HCT116 (cell line): ENCODE results near the gene TCEA3. TPM values are rescaled to one million over a fixed set of nuclear protein-coding genes. Genes with fewer than 3 reads are reported as not detected.

Experiments used
- ATAC-seq: fragments of 200-7000 bp; cut with Tn5 transposase; 2 replicates; pipeline ENCODE4 v1.9.1; 2020; ENCODE audit warnings: mild to moderate bottlenecking, moderate library complexity
- BruUV-seq: library from RNA; stranded (reverse); fragments of 400-500 nt; replicated peaks from 2 replicates; lab custom pipeline; 2021; lab: Mats Ljungman, UMichigan
- CTCF ChIA-PET: fragments of 300-600 bp; sonication (Branson Sonifier 250); formaldehyde crosslinking; loops from one replicate; lab custom pipeline; 2021; ENCODE audit warnings: antibody characterized with exemption; lab: Charles Lee
- POLR2A ChIA-PET: fragments of 300-600, 350-600 bp; sonication (Branson Sonifier 250); formaldehyde crosslinking; loops from one replicate; lab custom pipeline; 2021; ENCODE audit warnings: antibody characterized with exemption; lab: Charles Lee
- RAD21 ChIA-PET, 2 experiments: fragments of 300-600 bp; sonication (Branson Sonifier 250); formaldehyde crosslinking; loops; one replicate each; lab custom pipeline; 2023; ENCODE audit warnings: low total read pairs in 2 of 2; ENCODE audit not compliant: uncharacterized antibody in 2 of 2, unreplicated experiment in 2 of 2, low non-redundant PET in 1 of 2; lab: Charles Lee
- DNase-seq: peaks from one replicate; pipeline ENCODE4 v3.0.0-alpha.2; 2010; ENCODE audit warnings: low read depth, low spot score
- H2AFZ ChIP-seq: fragments of 200-600 bp; shearing (Covaris generic), sonication (generic); 2 replicates; pipeline ENCODE4 v1.6.1; 2017; ENCODE audit warnings: low read depth, mixed run types, mixed read lengths, antibody characterized with exemption, low read length; ENCODE audit not compliant: poor library complexity, severe bottlenecking
- H3K27ac ChIP-seq: 2 replicates; pipeline ENCODE4 v1.5.1; 2012; ENCODE audit warnings: low read depth, low read length
- H3K27me3 ChIP-seq: fragments of 200-600 bp; sonication (generic); 2 replicates; pipeline ENCODE4 v1.6.1; 2016; ENCODE audit warnings: mixed run types, low read length, mixed read lengths; ENCODE audit not compliant: insufficient read depth
- H3K36me3 ChIP-seq, 2 experiments: fragments of 200-500 bp in 1 of 2; fragments of 200-600 bp in 1 of 2; sonication (Bioruptor generic) in 1 of 2; sonication (generic) in 1 of 2; 2 replicates each; pipeline versions ENCODE4 v1.5.1 to v1.6.1; 2014 to 2016; ENCODE audit warnings: low read length in 2 of 2, inconsistent platforms in 1 of 2, mixed read lengths in 1 of 2, mixed run types in 1 of 2; ENCODE audit not compliant: insufficient read depth in 2 of 2, control insufficient read depth in 1 of 2
- H3K4me1 ChIP-seq, 2 experiments: fragments of 200-600 bp in 1 of 2; sonication (generic) in 1 of 2; 2 replicates each; pipeline versions ENCODE4 v1.5.1 to v1.6.1; 2012 to 2017; ENCODE audit warnings: low read length in 2 of 2, inconsistent platforms in 1 of 2, mild to moderate bottlenecking in 1 of 2, mixed read lengths in 1 of 2, mixed run types in 1 of 2, moderate library complexity in 1 of 2; ENCODE audit not compliant: insufficient read depth in 2 of 2, control insufficient read depth in 1 of 2
- H3K4me2 ChIP-seq: fragments of 200-600 bp; sonication (generic); 2 replicates; pipeline ENCODE4 v1.6.1; 2017; ENCODE audit warnings: mixed run types, low read length, mixed read lengths
- H3K4me3 ChIP-seq, 2 experiments: fragments of 200-600 bp in 1 of 2; sonication (generic) in 1 of 2; replicated peaks in 1 of 2; 2 replicates each; pipeline ENCODE4 v1.5.1; 2011 to 2016; ENCODE audit warnings: low read length in 2 of 2, control low read depth in 1 of 2, low read depth in 1 of 2, mild to moderate bottlenecking in 1 of 2, mixed read lengths in 1 of 2, mixed run types in 1 of 2
- H3K79me2 ChIP-seq: fragments of 200-600 bp; sonication (generic); 2 replicates; pipeline ENCODE4 v1.6.1; 2017; ENCODE audit warnings: mild to moderate bottlenecking, mixed run types, low read length, moderate library complexity, mixed read lengths; ENCODE audit not compliant: insufficient read depth
- H3K9ac ChIP-seq: fragments of 200-600 bp; sonication (generic); 2 replicates; pipeline ENCODE4 v1.6.1; 2016; ENCODE audit warnings: low read length, mixed read lengths
- H3K9me2 ChIP-seq: fragments of 200-600 bp; sonication (generic), shearing (Covaris generic); 2 replicates; pipeline ENCODE4 v1.6.1; 2017; ENCODE audit warnings: mixed run types, mild to moderate bottlenecking, moderate library complexity; ENCODE audit not compliant: insufficient read depth
- H3K9me3 ChIP-seq, 2 experiments: fragments of 200-500 bp in 1 of 2; fragments of 200-600 bp in 1 of 2; sonication (Bioruptor generic) in 1 of 2; sonication (generic) in 1 of 2; 2 replicates each; pipeline ENCODE4 v1.6.1; 2014 to 2017; ENCODE audit warnings: low read length in 2 of 2, mixed read lengths in 2 of 2, inconsistent platforms in 1 of 2, low read depth in 1 of 2, mild to moderate bottlenecking in 1 of 2, mixed run types in 1 of 2, moderate library complexity in 1 of 2; ENCODE audit not compliant: control insufficient read depth in 1 of 2, insufficient read depth in 1 of 2
- H4K20me1 ChIP-seq: fragments of 200-600 bp; sonication (generic), shearing (Covaris generic); 2 replicates; pipeline ENCODE4 v1.6.1; 2017; ENCODE audit warnings: mixed run types, mild to moderate bottlenecking, moderate library complexity; ENCODE audit not compliant: insufficient read depth
- ATF3 ChIP-seq: IDR thresholded peaks from 2 replicates; pipeline ENCODE4 v1.6.1; 2012
- CEBPB ChIP-seq: IDR thresholded peaks from 2 replicates; pipeline ENCODE4 v1.6.1; 2012; ENCODE audit warnings: low read depth
- EZH2 ChIP-seq: fragments of 200-600 bp; sonication (generic); IDR thresholded peaks from 2 replicates; pipeline ENCODE4 v1.6.1; 2017; ENCODE audit warnings: antibody characterized with exemption, mixed run types
- REST ChIP-seq: IDR thresholded peaks from 2 replicates; pipeline ENCODE4 v1.6.1; 2012; ENCODE audit warnings: low read depth
- TCF7L2 ChIP-seq: IDR thresholded peaks from 2 replicates; pipeline ENCODE4 v1.7.0; 2011; ENCODE audit warnings: borderline replicate concordance, inconsistent platforms; ENCODE audit not compliant: insufficient read depth, insufficient read length; ENCODE audit errors: extremely low read depth
- YY1 ChIP-seq: IDR thresholded peaks from 2 replicates; pipeline ENCODE4 v1.6.1; 2011; ENCODE audit warnings: low read length, low read depth, moderate library complexity, mild to moderate bottlenecking; ENCODE audit not compliant: insufficient replicate concordance; ENCODE audit errors: extremely low read depth
- intact Hi-C: fragments of 100-400 bp; cut with micrococcal nuclease; formaldehyde crosslinking; loops from 2 replicates; pipeline ENCODE4 v1.10.0; 2022
- total RNA-seq: library from RNA; stranded (reverse); gene quantifications from one replicate; pipeline ENCODE4 v1.2.1, GENCODE V29; 2021; ENCODE audit not compliant: unreplicated experiment
- TF ChIP-seq, protein P1 (sequence below): IDR thresholded peaks from 2 replicates; pipeline ENCODE4 v1.6.1; 2011; ENCODE audit warnings: mild to moderate bottlenecking, low read length, moderate library complexity; ENCODE audit not compliant: insufficient replicate concordance; ENCODE audit errors: extremely low read depth
- TF ChIP-seq, protein P2 (sequence below): IDR thresholded peaks from 2 replicates; pipeline ENCODE4 v1.6.1; 2012

TCEA3 gene
- total RNA-seq, 1 experiment from 2014 or later: 3.7 TPM

DNA sequence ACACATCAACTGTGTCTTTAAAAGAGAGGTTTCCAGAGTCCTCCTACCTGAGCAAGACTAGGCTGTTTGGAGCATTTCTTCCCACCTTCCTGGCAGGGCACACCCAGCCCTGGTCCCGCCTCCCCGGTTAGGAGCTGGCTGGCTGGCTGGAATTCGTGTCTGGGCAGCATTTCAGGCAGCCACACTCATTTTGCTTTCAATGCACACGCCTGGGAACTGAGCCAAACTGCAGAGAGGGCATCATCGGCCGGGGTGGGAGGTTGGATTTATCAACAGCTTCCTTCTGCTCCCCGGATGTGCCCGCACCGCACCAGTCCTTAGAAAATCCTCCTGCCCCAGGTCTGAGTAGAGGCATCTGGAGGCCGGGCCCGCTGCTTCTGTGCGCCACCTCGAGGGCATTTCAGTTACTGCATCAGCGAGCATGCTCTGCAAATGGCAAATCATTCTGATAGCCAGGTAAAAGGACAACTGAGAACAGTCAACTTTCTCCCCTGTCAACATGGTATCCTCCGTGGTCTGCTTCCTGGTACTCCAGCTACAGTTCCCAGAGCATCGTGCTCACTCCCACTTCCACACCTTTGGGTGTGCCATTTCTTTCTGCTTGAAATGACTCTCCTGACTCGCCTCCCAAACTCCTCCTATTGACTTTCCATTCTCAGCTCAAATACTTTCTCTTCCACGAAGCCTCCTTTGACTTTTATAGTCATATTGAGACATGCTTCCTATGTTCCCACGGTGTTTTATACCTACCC, 20.6 kb downstream of the TCEA3 start (continued):
- TF ChIP-seq, protein P1, sequence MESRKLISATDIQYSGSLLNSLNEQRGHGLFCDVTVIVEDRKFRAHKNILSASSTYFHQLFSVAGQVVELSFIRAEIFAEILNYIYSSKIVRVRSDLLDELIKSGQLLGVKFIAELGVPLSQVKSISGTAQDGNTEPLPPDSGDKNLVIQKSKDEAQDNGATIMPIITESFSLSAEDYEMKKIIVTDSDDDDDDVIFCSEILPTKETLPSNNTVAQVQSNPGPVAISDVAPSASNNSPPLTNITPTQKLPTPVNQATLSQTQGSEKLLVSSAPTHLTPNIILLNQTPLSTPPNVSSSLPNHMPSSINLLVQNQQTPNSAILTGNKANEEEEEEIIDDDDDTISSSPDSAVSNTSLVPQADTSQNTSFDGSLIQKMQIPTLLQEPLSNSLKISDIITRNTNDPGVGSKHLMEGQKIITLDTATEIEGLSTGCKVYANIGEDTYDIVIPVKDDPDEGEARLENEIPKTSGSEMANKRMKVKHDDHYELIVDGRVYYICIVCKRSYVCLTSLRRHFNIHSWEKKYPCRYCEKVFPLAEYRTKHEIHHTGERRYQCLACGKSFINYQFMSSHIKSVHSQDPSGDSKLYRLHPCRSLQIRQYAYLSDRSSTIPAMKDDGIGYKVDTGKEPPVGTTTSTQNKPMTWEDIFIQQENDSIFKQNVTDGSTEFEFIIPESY: no peak
- TF ChIP-seq ATF3: no peak
- TF ChIP-seq EZH2: no peak
- TF ChIP-seq YY1: no peak

DNA sequence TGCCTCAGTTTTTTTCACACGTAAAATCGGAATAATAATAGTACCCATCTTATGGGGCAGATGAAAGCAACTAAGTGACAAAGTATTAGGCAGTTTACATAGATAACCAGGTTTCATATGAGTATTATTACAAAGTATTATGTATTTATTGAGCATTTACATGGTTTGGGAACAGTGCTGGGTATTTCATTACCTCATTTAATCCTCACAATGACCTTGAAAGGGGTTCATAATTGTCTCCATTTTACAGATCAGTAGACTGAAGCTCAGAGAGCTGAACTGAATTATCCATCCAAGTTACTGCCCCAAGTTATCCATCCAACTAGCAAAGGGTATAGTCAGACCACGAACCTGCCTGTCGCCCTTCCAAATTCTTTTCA, 21.2 kb downstream of the TCEA3 start:
- Histone ChIP-seq H3K9me2 (no peaks in the 10 kb centered on the region), H3K9me3 (no peaks in the 10 kb centered on the region), H3K4me2 (peak overlapping the region; percentile 73), H3K9ac (peak overlapping the region; percentile 54), H3K27ac (peak overlapping the region; percentile 71), H3K4me3 (peak overlapping the region; percentile 27 to 45), H3K36me3 (no peaks in the 10 kb centered on the region), H2AFZ (peak overlapping the region; percentile 59), H4K20me1 (no peaks in the 10 kb centered on the region), H3K79me2 (no peaks in the 10 kb centered on the region), H3K27me3 (no peaks in the 10 kb centered on the region), H3K4me1 (peaks cover 21 to 37% of the 10 kb centered on the region in 2 experiments)
- POLR2A ChIA-PET: interaction anchor here (0.9 to 2.7 kb wide), 6 partner anchors 9 to 59 kb away, joined by 3 to 19 read pairs (median 8); partner anchors contain the start of gene HNRNPR
- RAD21 ChIA-PET: interaction anchor here (1.6 to 1.8 kb wide), 3 partner anchors 35 to 59 kb away, joined by 6 to 15 read pairs (median 10); partner anchors contain the start of gene HNRNPR (in 2 of the 2)
- TSS peak; percentile 40 for BruUV-seq
- DNase-seq: no peak
- CTCF ChIA-PET: interaction anchor here (0.6 to 2.6 kb wide), 26 partner anchors 9 to 639 kb away, joined by 3 to 21 read pairs (median 4); partner anchors contain the start of genes HNRNPR and ZNF436
- no peak for ATAC-seq
- intact Hi-C loops: loop anchor here (10.0 kb wide), 1 partner anchor 429 kb away; the partner anchor contains the start of gene LACTBL1
- 0 out of 2 replicates have a peak, but pooled peaks have one; percentile 16 for TF ChIP-seq CEBPB
- TF ChIP-seq, protein P2, sequence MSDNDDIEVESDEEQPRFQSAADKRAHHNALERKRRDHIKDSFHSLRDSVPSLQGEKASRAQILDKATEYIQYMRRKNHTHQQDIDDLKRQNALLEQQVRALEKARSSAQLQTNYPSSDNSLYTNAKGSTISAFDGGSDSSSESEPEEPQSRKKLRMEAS: peak; percentile 6; the same call in 1 of the 2 replicates
- TF ChIP-seq TCF7L2: no peak
- no peak for TF ChIP-seq REST
